ENCODE data around the gene NMNAT2.
"Not testable (repeated sequence)": the region's sequence is repeated elsewhere in the genome, so short reads cannot be mapped to it uniquely, and the experiment has no call there.

Gene NMNAT2

GRCh38 chr1:183433703-183434102 is 15.5 kb upstream of the NMNAT2 start:
- peaks cover 45% of the 10 kb centered on the region for H3K27me3 Mint-ChIP-seq
- H3K36me3 Mint-ChIP-seq (ENCODE audit: low read depth): no peaks in the 10 kb centered on the region
- no peaks in the 10 kb centered on the region for H3K4me1 Mint-ChIP-seq (ENCODE audit: low read depth)
- no peak overlapping the region for H3K27ac Mint-ChIP-seq
- H3K4me3 Mint-ChIP-seq: no peak overlapping the region
- H3K9me3 Mint-ChIP-seq: no peaks in the 10 kb centered on the region

DNA sequence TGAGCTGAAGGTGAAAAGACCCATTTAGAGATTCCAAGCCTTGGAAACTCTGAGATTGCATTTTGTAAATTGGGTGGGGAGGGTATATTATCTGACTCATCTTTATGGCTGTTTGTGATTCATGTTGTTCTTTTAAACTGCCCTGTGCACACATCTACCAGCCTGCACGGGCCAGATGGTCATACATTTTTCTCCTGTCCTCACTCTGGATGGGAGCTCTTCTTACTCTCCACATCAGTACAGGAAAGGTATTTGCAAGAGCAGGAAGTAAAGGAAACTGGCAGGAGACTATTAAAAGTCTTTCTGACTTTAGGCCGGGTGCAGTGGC is 14.3 kb upstream of the NMNAT2 start:
- Mint-ChIP-seq H3K36me3 (ENCODE audit: low read depth) (no peaks in the 10 kb centered on the region), H3K4me3 (no peak overlapping the region), H3K4me1 (ENCODE audit: low read depth) (no peaks in the 10 kb centered on the region), H3K27ac (no peak overlapping the region), H3K27me3 (peaks cover 45% of the 10 kb centered on the region), H3K9me3 (no peaks in the 10 kb centered on the region)

DNA sequence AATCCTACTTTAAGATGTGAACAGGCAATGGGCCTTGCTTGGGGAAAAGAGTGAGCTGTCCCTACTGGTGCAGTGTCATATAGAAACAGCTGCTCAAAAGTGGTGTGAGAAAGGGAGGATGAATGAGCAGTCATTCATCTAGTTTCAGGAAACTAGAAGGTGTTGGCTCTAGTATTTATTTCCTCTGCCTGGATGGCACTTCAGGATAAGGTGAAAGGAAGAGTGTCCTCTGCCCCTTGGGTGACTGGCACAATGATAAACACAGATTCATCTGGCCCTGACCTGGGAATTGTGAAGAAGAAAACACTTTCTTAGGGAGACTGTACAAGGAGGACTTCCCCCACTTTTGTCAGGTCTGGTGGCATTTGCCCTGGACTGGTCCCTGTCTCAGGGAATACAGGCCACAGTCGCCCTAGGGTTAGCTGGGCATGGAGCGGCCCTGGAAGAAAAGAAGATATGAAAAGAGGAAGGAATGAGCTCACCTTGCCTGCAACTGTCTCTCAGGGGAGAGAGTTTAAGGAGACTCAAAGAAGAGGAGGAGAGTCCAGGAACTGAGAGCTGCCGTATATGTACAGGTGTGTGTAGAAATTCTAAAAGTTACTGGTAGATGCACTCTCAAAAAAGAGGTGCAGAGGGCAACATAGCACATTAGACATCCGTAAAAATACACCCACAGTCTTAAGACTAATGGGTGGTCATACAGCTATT is 13.8 kb upstream of the NMNAT2 start:
- Mint-ChIP-seq H3K27me3 (peaks cover 45% of the 10 kb centered on the region), H3K27ac (no peak overlapping the region), H3K9me3 (no peaks in the 10 kb centered on the region), H3K4me1 (ENCODE audit: low read depth) (no peaks in the 10 kb centered on the region), H3K4me3 (no peak overlapping the region), H3K36me3 (ENCODE audit: low read depth) (no peaks in the 10 kb centered on the region)

DNA sequence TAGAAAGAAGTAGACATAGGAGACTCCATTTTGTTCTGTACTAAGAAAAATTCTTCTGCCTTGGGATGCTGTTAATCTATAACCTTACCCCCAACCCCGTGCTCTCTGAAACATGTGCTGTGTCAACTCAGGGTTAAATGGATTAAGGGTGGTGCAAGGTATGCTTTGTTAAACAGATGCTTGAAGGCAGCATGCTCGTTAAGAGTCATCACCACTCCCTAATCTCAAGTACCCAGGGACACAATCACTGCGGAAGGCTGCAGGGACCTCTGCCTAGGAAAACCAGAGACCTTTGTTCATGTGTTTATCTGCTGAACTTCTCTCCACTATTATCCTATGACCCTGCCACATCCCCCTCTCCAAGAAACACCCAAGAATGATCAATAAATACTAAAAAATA is 9.4 kb upstream of the NMNAT2 start:
- H3K27me3 Mint-ChIP-seq: peaks cover 31% of the 10 kb centered on the region
- H3K27ac Mint-ChIP-seq; H3K4me1 Mint-ChIP-seq (ENCODE audit: low read depth); H3K36me3 Mint-ChIP-seq (ENCODE audit: low read depth); H3K4me3 Mint-ChIP-seq; H3K9me3 Mint-ChIP-seq: not testable (repeated sequence)

DNA sequence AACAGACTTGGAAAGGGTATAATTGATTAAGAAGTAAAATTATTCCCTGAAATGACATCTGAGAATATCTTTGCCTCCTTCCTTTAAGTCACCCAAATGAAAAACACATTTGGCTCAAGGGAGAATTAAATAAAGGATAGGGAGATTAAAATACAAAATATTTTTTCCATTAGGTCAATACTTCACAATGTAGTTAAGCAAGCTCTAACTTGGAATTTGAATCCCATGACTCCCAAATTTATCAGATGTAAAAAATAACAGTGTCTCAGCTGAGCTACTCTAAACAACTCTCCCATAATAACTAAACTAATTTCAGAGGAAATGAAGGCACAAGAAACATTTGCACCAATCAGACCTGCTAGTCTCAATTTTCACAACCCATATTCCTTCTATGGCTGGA is 6.5 kb upstream of the NMNAT2 start:
- Mint-ChIP-seq H3K9me3 (no peaks in the 10 kb centered on the region), H3K4me3 (no peak overlapping the region), H3K27me3 (peaks cover 30% of the 10 kb centered on the region), H3K36me3 (ENCODE audit: low read depth) (no peaks in the 10 kb centered on the region), H3K4me1 (ENCODE audit: low read depth) (no peaks in the 10 kb centered on the region), H3K27ac (no peak overlapping the region)

- Mint-ChIP-seq H3K27me3 (peaks cover 31% of the 10 kb centered on the region), H3K4me1 (ENCODE audit: low read depth) (peaks cover 3% of the 10 kb centered on the region)
Measured at GRCh38 chr1:183423541-183423940, 5.4 kb upstream of the NMNAT2 start.

DNA sequence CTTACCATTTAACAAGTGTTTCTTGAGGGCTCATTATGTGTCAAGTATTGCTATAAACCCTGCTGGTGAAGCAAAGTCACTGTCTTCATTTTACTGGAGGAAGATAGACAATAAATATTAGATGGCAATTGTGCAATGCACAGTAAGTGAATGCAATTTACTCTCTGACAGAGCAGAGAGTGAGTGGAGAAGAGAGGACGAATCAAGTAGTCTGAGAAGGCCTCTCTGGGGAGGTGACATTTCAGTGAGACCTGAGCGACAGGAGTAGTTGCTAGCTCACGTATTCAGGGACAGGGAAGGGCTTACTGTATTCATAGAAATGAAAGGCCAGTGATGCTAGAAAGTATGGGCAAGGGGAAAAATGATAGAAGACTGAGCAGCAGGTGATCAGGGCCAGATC is 1.2 kb upstream of the NMNAT2 start:
- Mint-ChIP-seq H3K27ac (no peak overlapping the region), H3K4me3 (no peak overlapping the region), H3K9me3 (no peaks in the 10 kb centered on the region), H3K27me3 (peaks cover 64% of the 10 kb centered on the region), H3K4me1 (ENCODE audit: low read depth) (peaks cover 27% of the 10 kb centered on the region), H3K36me3 (ENCODE audit: low read depth) (no peaks in the 10 kb centered on the region)

More at GRCh38 chr1:183423541-183423940, 5.4 kb upstream of the NMNAT2 start:
- Mint-ChIP-seq H3K9me3 (no peaks in the 10 kb centered on the region), H3K4me3 (no peak overlapping the region), H3K27ac (no peak overlapping the region), H3K36me3 (ENCODE audit: low read depth) (no peaks in the 10 kb centered on the region)

GRCh38 chr1:183418696-183419095 is 516 bp upstream of the NMNAT2 start:
- Mint-ChIP-seq H3K9me3 (no peaks in the 10 kb centered on the region), H3K27me3 (peaks cover 71% of the 10 kb centered on the region), H3K27ac (no peak overlapping the region), H3K4me1 (ENCODE audit: low read depth) (peaks cover 27% of the 10 kb centered on the region), H3K4me3 (peak overlapping the region; percentile 65), H3K36me3 (ENCODE audit: low read depth) (no peaks in the 10 kb centered on the region)

DNA sequence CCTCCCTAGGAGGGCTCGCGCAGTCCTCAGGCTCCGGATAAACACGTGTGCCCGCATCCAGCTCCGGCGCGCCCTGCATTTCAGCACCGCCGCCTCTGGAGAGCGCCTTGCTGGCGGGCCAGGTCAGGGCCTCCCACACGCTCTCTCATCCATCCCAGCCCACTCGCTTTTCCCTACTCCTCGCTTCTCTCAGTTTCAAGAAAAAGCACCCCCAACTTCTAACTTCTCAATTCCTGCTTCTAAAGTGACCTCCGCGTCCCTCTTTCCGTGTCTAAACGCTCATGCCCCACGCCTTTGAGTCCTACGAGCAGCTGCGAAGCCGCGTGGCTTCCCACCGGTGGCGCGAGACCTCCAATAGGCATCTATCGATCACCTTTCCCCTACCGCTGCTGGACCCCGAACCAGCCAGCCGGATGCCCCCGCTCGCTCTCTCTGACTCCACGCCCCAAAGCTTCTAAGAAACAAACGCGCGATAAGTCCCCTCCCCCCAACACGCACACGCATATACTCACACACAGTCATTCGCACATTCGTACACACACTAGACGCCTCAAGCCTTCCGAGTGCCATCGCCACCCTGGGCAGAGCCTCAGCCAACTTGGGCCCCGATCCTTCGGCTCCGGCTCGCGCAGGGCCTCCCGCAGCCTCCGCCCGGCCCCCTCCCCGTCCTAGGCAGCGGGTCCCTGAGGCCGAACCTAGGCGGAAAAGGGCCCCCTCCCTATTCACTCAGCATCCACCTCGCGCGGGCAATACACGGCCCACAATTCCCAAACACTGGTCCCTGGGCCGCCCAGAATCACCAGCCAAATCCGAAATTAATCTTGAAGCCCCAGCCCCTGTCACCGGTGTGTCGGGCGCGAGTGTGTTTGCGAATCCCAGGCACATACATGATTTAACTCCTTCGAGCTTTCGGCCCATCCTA is 1.1 kb downstream of the NMNAT2 start:
- no peaks in the 10 kb centered on the region for H3K9me3 Mint-ChIP-seq
- H3K4me1 Mint-ChIP-seq (ENCODE audit: low read depth): peaks cover 27% of the 10 kb centered on the region
- H3K27me3 Mint-ChIP-seq: peaks cover 71% of the 10 kb centered on the region
- no peak overlapping the region for H3K27ac Mint-ChIP-seq
- peak overlapping the region; percentile 65 for H3K4me3 Mint-ChIP-seq
- no peaks in the 10 kb centered on the region for H3K36me3 Mint-ChIP-seq (ENCODE audit: low read depth)

- Mint-ChIP-seq H3K27ac (no peak overlapping the region), H3K9me3 (no peaks in the 10 kb centered on the region), H3K4me3 (no peak overlapping the region), H3K4me1 (ENCODE audit: low read depth) (peaks cover 27% of the 10 kb centered on the region), H3K27me3 (peaks cover 55% of the 10 kb centered on the region), H3K36me3 (ENCODE audit: low read depth) (no peaks in the 10 kb centered on the region)
Measured at GRCh38 chr1:183414365-183414764, 3.8 kb downstream of the NMNAT2 start.

- Mint-ChIP-seq H3K9me3 (no peaks in the 10 kb centered on the region), H3K27ac (no peak overlapping the region), H3K4me1 (ENCODE audit: low read depth) (peaks cover under 1% of the 10 kb centered on the region), H3K36me3 (ENCODE audit: low read depth) (no peaks in the 10 kb centered on the region), H3K27me3 (peaks cover 37% of the 10 kb centered on the region), H3K4me3 (no peak overlapping the region)
Measured at GRCh38 chr1:183411091-183411490, 7.1 kb downstream of the NMNAT2 start.

DNA sequence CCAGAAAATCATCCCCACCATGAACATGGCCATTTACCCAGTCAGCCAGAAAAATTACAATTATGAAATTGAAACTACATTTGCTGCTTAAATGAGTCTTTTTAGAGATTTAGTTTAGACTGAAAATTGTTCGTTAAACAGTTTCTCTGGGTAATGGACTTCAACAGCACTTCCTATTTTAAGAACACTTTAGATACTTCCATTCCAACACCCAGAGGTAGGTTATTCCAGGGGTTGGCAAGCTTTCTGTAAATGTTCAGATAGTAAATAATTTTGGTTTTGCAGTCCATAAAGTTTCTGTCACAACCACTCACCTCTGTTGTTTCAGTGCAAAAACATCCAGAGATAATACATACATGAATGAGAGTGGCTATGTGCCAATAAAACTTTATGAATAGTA is 10.2 kb downstream of the NMNAT2 start:
- peaks cover 43% of the 10 kb centered on the region for H3K27me3 Mint-ChIP-seq
- no peaks in the 10 kb centered on the region for H3K4me1 Mint-ChIP-seq (ENCODE audit: low read depth)
- H3K4me3 Mint-ChIP-seq: no peak overlapping the region
- H3K27ac Mint-ChIP-seq: no peak overlapping the region
- no peaks in the 10 kb centered on the region for H3K36me3 Mint-ChIP-seq (ENCODE audit: low read depth)
- no peaks in the 10 kb centered on the region for H3K9me3 Mint-ChIP-seq

- Mint-ChIP-seq H3K27me3 (peaks cover 43% of the 10 kb centered on the region), H3K9me3 (no peaks in the 10 kb centered on the region), H3K27ac (no peak overlapping the region), H3K36me3 (ENCODE audit: low read depth) (no peaks in the 10 kb centered on the region), H3K4me1 (ENCODE audit: low read depth) (no peaks in the 10 kb centered on the region), H3K4me3 (no peak overlapping the region)
Measured at GRCh38 chr1:183407474-183407873, 10.7 kb downstream of the NMNAT2 start.

DNA sequence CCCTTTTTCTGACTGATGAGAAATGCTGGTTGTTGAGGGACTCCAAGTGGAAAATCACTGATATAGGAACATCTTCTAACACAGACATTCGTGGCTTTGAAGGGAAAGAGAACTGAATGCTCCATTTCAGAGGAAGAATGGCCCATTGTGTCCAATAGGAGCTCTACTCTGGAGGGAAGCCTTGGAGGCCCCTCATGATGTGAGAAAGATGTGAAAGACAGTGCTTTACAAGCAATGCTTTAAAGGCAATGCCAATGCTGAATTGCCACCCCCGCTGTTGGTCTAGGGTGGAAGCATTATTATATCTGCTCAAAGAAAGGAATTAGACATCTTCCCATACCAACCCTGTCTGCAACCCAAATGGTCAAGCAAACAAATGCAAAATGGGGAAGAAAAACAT is 13.7 kb downstream of the NMNAT2 start:
- Mint-ChIP-seq H3K4me3 (no peak overlapping the region), H3K4me1 (ENCODE audit: low read depth) (no peaks in the 10 kb centered on the region), H3K9me3 (no peaks in the 10 kb centered on the region), H3K27me3 (peaks cover 35% of the 10 kb centered on the region), H3K27ac (no peak overlapping the region), H3K36me3 (ENCODE audit: low read depth) (no peaks in the 10 kb centered on the region)

DNA sequence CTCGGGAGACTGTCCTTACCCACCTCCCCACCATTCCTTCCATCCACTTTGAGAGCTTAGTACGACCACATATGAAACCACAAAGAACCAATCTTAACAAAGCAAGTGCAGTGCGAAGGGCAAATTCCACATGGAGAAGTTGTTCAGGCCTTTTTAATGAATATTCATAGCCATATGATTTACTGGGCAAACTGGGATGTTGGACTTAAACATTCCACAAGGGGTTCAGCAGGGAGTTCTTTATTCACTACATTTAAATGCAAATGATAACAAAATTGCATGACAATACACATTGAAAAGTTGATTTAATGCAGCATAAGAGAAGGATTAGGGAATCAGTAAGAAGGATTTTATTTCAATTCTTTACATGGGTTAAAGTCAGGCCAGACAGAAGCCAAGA is 14.7 kb downstream of the NMNAT2 start:
- peaks cover 39% of the 10 kb centered on the region for H3K27me3 Mint-ChIP-seq
- no peaks in the 10 kb centered on the region for H3K4me1 Mint-ChIP-seq (ENCODE audit: low read depth)
- H3K36me3 Mint-ChIP-seq (ENCODE audit: low read depth): no peaks in the 10 kb centered on the region
- H3K9me3 Mint-ChIP-seq: no peaks in the 10 kb centered on the region
- H3K27ac Mint-ChIP-seq: no peak overlapping the region
- H3K4me3 Mint-ChIP-seq: no peak overlapping the region
